Suprapubic skin (tissue), 4 donors: ENCODE results near the gene DYRK1B. TPM values are rescaled to one million over a fixed set of nuclear protein-coding genes. Genes with fewer than 3 reads are reported as not detected.
A peak's percentile ranks its signal among the peaks of the same experiment; 100 is the strongest.

Experiments
- DNase-seq, 2 donors: peaks; one replicate each; pipeline ENCODE4 v3.0.0-alpha.2; 2019; ENCODE audit warnings: low spot score in 2 of 2
- H3K27ac ChIP-seq: fragments of 200-600 bp; sonication (generic); one replicate; pipeline ENCODE4 v1.5.1; 2019
- H3K27me3 ChIP-seq: fragments of 200-600 bp; sonication (generic); one replicate; pipeline ENCODE4 v1.5.1; 2019
- H3K36me3 ChIP-seq: fragments of 200-600 bp; sonication (generic); one replicate; pipeline ENCODE4 v1.5.1; 2019
- H3K4me1 ChIP-seq: fragments of 200-600 bp; sonication (generic); one replicate; pipeline ENCODE4 v1.5.1; 2019
- H3K4me3 ChIP-seq: fragments of 200-600 bp; sonication (generic); one replicate; pipeline ENCODE4 v1.5.1; 2019; ENCODE audit warnings: mild to moderate bottlenecking
- H3K9me3 ChIP-seq: fragments of 200-600 bp; sonication (generic); one replicate; pipeline ENCODE4 v1.5.1; 2019
- CTCF ChIP-seq, 2 donors: fragments of 200-600 bp in 1 of 2; fragments of 450-650 bp in 1 of 2; sonication (generic) in 1 of 2; IDR thresholded peaks; one replicate each; pipeline ENCODE4 v1.5.1; 2016 to 2019; ENCODE audit warnings: antibody characterized with exemption in 2 of 2, mild to moderate bottlenecking in 1 of 2, moderate library complexity in 1 of 2
- EP300 ChIP-seq: sonication (generic); formaldehyde crosslinking; IDR thresholded peaks from one replicate; pipeline ENCODE4 v1.6.1; 2017; ENCODE audit warnings: antibody characterized with exemption
- POLR2A ChIP-seq, 2 donors: fragments of 450-650 bp; IDR thresholded peaks; one replicate each; pipeline ENCODE4 v1.6.1; 2017; ENCODE audit warnings: antibody characterized with exemption in 2 of 2, mild to moderate bottlenecking in 2 of 2, moderate library complexity in 2 of 2
- POLR2AphosphoS5 ChIP-seq, 3 donors: sonication (generic); formaldehyde crosslinking; IDR thresholded peaks; one replicate each; pipeline ENCODE4 v1.6.1; 2017; ENCODE audit warnings: antibody characterized with exemption in 3 of 3
- WGBS: methylation state at CpG from one replicate; pipeline ENCODE4 v1.1.5; 2018; 5-methylcytosine and 5-hydroxymethylcytosine counted together
- total RNA-seq, 4 donors: library from RNA; depleted of rRNA; stranded (reverse); fragments of >200 nt; gene quantifications; one replicate each; pipeline ENCODE4 v1.1.0, GENCODE V29; 2016

The DYRK1B gene
- total RNA-seq, 4 donors from 2014 or later = 17.9 to 31.7 (median 24.2) TPM

- DNase-seq = no peak
- H3K4me1 ChIP-seq = no peaks in the 10 kb centered on the region
Measured at GRCh38 chr19:39802958-39803357, 31.0 kb downstream of the DYRK1B start.

GRCh38 chr19:39797083-39797482, 36.9 kb downstream of the DYRK1B start:
- DNase-seq = no peak
- H3K9me3 ChIP-seq = no peaks in the 10 kb centered on the region
- H3K27me3 ChIP-seq = peaks cover 14% of the 10 kb centered on the region
- no peak overlapping the region for H3K4me3 ChIP-seq
- peaks cover 5% of the 10 kb centered on the region for H3K4me1 ChIP-seq
- TF ChIP-seq CTCF (IDR thresholded peaks at IDR 0.05) (no peak), EP300 (no peak), POLR2A (IDR thresholded peaks at IDR 0.05) (no peak), POLR2AphosphoS5 (IDR thresholded peaks at IDR 0.05) (no peak)
- no peaks in the 10 kb centered on the region for H3K36me3 ChIP-seq
- H3K27ac ChIP-seq = no peak overlapping the region
- 71% methylated on average over 2 of the region's 2 CpGs for WGBS

More at GRCh38 chr19:39802958-39803357, 31.0 kb downstream of the DYRK1B start:
- Histone ChIP-seq H3K27me3 (peaks cover 13% of the 10 kb centered on the region), H3K27ac (no peak overlapping the region), H3K4me3 (no peak overlapping the region), H3K9me3 (no peaks in the 10 kb centered on the region), H3K36me3 (no peaks in the 10 kb centered on the region)
- 16% methylated on average over 4 of the region's 4 CpGs for WGBS
- TF ChIP-seq EP300 = no peak
- TF ChIP-seq POLR2A (IDR thresholded peaks at IDR 0.05) = no peak
- TF ChIP-seq POLR2AphosphoS5 (IDR thresholded peaks at IDR 0.05) = no peak
- TF ChIP-seq CTCF (IDR thresholded peaks at IDR 0.05) = no peak

GRCh38 chr19:39796000-39796498, 37.9 kb downstream of the DYRK1B start:
- Histone ChIP-seq H3K9me3 (no peaks in the 10 kb centered on the region), H3K27ac (no peak overlapping the region), H3K4me1 (peaks cover 5% of the 10 kb centered on the region), H3K27me3 (peaks cover 13% of the 10 kb centered on the region), H3K4me3 (no peak overlapping the region), H3K36me3 (no peaks in the 10 kb centered on the region)
- no peak for TF ChIP-seq POLR2A (IDR thresholded peaks at IDR 0.05)
- no peak for TF ChIP-seq EP300
- no peak for TF ChIP-seq POLR2AphosphoS5 (IDR thresholded peaks at IDR 0.05)
- TF ChIP-seq CTCF (IDR thresholded peaks at IDR 0.05) = no peak
- no peak for DNase-seq
- 22% methylated on average over 2 of the region's 2 CpGs for WGBS

GRCh38 chr19:39795001-39795400, 39.0 kb downstream of the DYRK1B start:
- no peaks in the 10 kb centered on the region for H3K36me3 ChIP-seq
- H3K4me3 ChIP-seq = no peak overlapping the region
- DNase-seq = no peak
- peaks cover 10% of the 10 kb centered on the region for H3K27me3 ChIP-seq
- H3K4me1 ChIP-seq = peaks cover 5% of the 10 kb centered on the region
- 63% methylated on average over 5 of the region's 5 CpGs for WGBS
- TF ChIP-seq CTCF (IDR thresholded peaks at IDR 0.05) = no peak
- TF ChIP-seq POLR2AphosphoS5 (IDR thresholded peaks at IDR 0.05) = no peak
- no peak for TF ChIP-seq POLR2A (IDR thresholded peaks at IDR 0.05)
- no peak for TF ChIP-seq EP300
- no peak overlapping the region for H3K27ac ChIP-seq
- H3K9me3 ChIP-seq = no peaks in the 10 kb centered on the region

- WGBS = 0% methylated on average over 10 of the region's 17 CpGs
- Histone ChIP-seq H3K4me1 (peaks cover 5% of the 10 kb centered on the region), H3K9me3 (peaks cover 4% of the 10 kb centered on the region), H3K27me3 (peaks cover 12% of the 10 kb centered on the region), H3K36me3 (no peaks in the 10 kb centered on the region), H3K4me3 (peak overlapping the region; percentile 47), H3K27ac (no peak overlapping the region)
- TF ChIP-seq EP300 = no peak
- peak; percentile 74 to 88 for TF ChIP-seq CTCF (IDR thresholded peaks at IDR 0.05)
- no peak for TF ChIP-seq POLR2AphosphoS5 (IDR thresholded peaks at IDR 0.05)
- no peak for TF ChIP-seq POLR2A (IDR thresholded peaks at IDR 0.05)
- DNase-seq = peak; percentile 78 to 85
Measured at GRCh38 chr19:39792999-39793546, 40.9 kb downstream of the DYRK1B start.
